ENCODE data around the gene CYP4A11. TPM values are rescaled to one million over a fixed set of nuclear protein-coding genes. Genes with fewer than 3 reads are reported as not detected.
"Not testable (repeated sequence)": the region's sequence is repeated elsewhere in the genome, so short reads cannot be mapped to it uniquely, and the experiment has no call there.

Gene CYP4A11
- total RNA-seq, 4 donors from 2014 or later: 0.29 TPM; not detected in 3

- DNase-seq (ENCODE audit: low spot score in 2 of 2): no peak
- TF ChIP-seq CTCF (IDR thresholded peaks at IDR 0.05) (no peak), POLR2A (IDR thresholded peaks at IDR 0.05) (no peak)
- H3K4me3 ChIP-seq (ENCODE audit: low read depth, poor library complexity, severe bottlenecking): no peak overlapping the region
- 51 to 59% methylated on average over 2 of the region's 2 CpGs for WGBS, 2 donors
- intact Hi-C loops (cut with DNase I; ENCODE audit: low total_unique reads): no loop called here
Measured at GRCh38 chr1:46910790-46911189, 30.5 kb downstream of the CYP4A11 start.

GRCh38 chr1:46903481-46903880 lies 37.8 kb downstream of the CYP4A11 start:
- DNase-seq (ENCODE audit: low spot score in 2 of 2): no peak
- intact Hi-C loops (cut with DNase I; ENCODE audit: low total_unique reads): no loop called here
- no peak for TF ChIP-seq POLR2A (IDR thresholded peaks at IDR 0.05)
- TF ChIP-seq CTCF (IDR thresholded peaks at IDR 0.05): no peak
- H3K4me3 ChIP-seq (ENCODE audit: low read depth, poor library complexity, severe bottlenecking): no peak overlapping the region
- 67 to 82% methylated on average over 4 of the region's 4 CpGs for WGBS, 2 donors

DNA sequence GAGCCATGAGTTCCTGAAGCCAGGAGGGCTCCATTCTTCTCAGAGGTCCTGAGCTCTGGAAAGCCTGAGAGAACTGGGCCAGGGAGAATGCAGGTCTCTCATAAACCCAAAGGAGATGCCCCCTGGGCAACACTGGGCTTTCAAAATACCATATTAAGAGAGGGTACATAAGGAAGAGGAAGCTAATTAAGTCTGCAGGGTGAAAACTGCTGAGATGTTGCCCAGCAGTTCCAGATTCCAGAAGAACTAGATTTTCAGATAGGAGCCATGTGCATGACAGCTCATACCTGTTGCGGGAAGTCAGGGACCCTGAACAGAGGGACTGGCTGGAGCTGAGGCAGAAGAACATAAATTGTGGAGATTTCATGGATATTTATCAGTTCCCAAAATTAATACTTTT lies 40.9 kb downstream of the CYP4A11 start:
- TF ChIP-seq CTCF (IDR thresholded peaks at IDR 0.05): no peak
- no peak for TF ChIP-seq POLR2A (IDR thresholded peaks at IDR 0.05)
- WGBS, 2 donors: 78 to 88% methylated on average over 1 of the region's 1 CpG
- intact Hi-C loops (cut with DNase I; ENCODE audit: low total_unique reads): no loop called here
- no peak for DNase-seq (ENCODE audit: low spot score in 2 of 2)
- H3K4me3 ChIP-seq (ENCODE audit: low read depth, poor library complexity, severe bottlenecking): no peak overlapping the region

DNA sequence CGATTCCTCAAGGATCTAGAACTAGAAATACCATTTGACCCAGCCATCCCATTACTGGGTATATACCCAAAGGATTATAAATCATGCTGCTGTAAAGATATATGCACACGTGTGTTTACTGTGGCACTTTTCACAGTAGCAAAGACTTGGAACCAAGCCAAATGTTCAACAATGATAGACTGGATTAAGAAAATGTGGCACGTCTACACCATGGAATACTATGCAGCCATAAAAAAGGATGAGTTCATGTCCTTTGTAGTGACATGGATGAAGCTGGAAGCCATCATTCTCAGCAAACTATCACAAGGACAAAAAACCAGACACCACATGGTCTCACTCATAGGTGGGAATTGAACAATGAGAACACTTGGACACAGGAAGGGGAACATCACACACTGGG lies 59.6 kb downstream of the CYP4A11 start:
- DNase-seq (ENCODE audit: low spot score in 2 of 2); H3K4me3 ChIP-seq (ENCODE audit: low read depth, poor library complexity, severe bottlenecking); intact Hi-C loops (cut with DNase I; ENCODE audit: low total_unique reads): not testable (repeated sequence)
- WGBS, 2 donors: 86 to 90% methylated on average over 3 of the region's 3 CpGs

Other genes starting within 250 kb of the CYP4A11 start
- 100 to 1,000 TPM in 2 of 4 donors, 10 to 100 TPM in 2; 71.5 to 138 (median 106) TPM for gene EFCAB14, start 222.4 kb downstream of the CYP4A11 start, total RNA-seq
- gene CYP4B1, start 142.4 kb downstream of the CYP4A11 start, total RNA-seq: 100 to 1,000 TPM in 1 of 4 donors, 10 to 100 TPM in 3; 35.7 to 215 (median 75.1) TPM
- 10 to 100 TPM in 3 of 4 donors, 1 to 10 TPM in 1; 3.1 to 14.8 (median 12.1) TPM for gene CYP4X1, start 82.2 kb upstream of the CYP4A11 start, total RNA-seq
- 1 to 10 TPM in 3 of 4 donors, not detected in 1; 1.1 to 2.9 (median 1.1) TPM for gene CYP4Z1, start 125.8 kb upstream of the CYP4A11 start, total RNA-seq
- under 1 TPM in 1 of 4 donors, not detected in 3; 0.16 TPM for gene CYP4A22, start 196.0 kb upstream of the CYP4A11 start, total RNA-seq
- 100 to 1,000 TPM; 121 to 267 (median 125) TPM for gene PDZK1IP1, start 248.6 kb upstream of the CYP4A11 start, total RNA-seq